Islet precursor cell (in vitro differentiated cells): ENCODE measurements around the gene TUNAR.

ENCODE experiments used
- DNase-seq: peaks from one replicate; pipeline ENCODE4 v3.0.0-alpha.2; 2018

TUNAR gene

DNA sequence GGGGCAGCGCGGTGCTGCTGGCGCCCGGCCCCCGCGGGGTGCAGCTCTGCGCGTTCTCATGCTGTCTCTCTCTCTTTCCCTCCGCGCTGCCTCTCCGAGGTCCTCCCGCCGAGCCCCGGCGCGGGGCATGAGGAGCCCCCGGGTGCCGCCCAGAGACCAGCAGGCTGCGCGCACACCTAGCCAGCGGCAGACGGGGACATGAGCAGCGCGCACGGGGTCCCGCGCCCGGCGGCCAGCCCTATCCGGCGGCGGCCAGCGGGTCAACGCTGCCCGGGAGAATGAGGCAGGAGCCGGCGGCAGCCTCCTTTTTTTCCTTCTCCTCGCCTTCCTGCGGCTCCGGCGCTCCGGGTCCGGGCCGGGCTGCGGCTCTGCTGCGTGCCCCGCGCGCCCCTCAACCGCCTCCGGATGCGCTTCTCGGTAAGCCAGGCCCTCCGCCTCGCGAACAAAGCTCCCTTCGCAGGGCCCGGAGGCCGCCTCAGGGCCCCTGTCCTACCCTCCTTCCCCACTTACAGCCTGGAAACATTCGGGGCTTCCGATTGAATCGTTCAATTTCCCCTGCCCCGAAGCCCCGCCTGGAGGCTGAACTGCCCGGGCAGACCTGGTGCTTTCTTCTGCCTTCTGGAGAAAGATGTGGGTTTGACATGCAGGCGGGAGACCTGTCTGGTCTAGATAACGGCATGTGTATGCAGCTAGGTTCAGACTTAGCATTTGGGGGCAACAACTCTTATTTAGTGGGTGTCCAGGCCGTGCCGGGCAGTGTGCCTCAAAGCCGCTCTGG, at the start of gene TUNAR:
TSS of gene TUNAR (plus strand) at position 72 of the 778 bp plus-strand sequence.
- no peak for DNase-seq

DNA sequence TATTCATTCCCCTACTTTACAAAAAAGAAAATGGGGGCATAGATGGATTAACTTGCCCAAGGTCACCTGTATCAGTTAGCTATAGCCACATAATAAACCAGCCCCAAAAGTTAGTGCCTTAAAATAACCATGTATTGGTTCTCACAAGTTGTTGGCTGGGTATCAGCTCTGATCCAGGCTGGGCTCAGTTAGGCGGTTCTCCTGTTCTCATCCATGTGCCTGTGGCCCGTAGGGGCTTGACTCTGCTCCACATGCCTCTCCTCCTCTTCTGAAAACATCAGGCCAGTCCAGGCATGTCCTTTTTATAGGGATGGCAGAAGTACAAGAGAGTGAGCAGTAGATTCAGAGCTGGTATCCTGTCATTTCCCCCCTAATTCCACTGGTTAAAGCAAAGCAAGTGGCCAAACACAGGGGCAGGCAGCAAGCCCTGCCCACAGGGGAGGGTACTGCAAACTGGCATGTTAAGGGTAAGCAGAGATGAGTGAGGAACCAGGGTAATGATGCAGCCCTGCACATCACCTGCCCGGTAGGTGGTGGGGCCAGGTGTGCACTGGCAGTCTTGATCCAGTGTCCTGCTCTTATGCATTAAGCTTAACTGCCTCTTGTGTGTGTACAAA, 47.9 kb upstream of the TUNAR start:
- peak; percentile 19 for DNase-seq

DNA sequence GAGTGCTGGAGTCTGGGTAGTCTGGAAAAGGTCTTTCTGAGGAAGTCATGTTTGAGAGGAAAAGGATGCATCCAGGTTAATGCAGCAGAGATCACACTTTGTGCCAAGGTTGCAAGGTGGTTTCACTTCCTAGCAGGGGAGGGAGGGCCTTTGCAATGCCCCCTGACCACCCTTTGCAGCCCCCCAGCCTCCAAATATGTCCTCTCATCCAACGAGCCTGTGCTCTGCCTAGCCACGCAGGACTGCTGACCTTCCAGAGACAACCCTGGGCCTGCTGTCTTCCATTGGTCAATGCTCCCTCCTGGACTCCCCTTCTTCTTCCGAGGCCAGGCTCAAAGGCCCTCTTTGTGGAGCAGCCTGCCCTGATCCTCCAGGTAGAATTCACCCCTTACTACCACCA, 47.3 kb upstream of the TUNAR start:
- peak; percentile 43 for DNase-seq

DNA sequence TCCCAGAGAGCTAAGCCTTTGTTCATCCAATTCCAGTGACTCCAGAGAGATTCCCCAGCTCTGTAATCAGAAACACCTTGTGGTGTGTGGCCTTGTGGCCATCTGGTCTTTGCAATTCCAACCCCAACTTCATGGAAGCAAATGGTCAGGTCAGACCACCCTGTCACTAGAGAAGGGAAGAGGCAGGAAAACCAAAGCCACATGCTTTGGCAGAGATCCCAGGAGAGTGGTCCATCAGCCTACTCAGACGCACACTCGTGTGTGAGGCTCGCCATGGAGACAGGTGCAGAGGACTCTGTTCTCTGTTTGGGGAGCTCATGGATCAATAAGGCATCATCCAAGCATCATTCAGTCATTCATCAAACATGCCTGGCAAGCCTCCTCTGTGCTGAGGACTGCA, 46.2 kb upstream of the TUNAR start:
- DNase-seq, result peak; percentile 35

DNA sequence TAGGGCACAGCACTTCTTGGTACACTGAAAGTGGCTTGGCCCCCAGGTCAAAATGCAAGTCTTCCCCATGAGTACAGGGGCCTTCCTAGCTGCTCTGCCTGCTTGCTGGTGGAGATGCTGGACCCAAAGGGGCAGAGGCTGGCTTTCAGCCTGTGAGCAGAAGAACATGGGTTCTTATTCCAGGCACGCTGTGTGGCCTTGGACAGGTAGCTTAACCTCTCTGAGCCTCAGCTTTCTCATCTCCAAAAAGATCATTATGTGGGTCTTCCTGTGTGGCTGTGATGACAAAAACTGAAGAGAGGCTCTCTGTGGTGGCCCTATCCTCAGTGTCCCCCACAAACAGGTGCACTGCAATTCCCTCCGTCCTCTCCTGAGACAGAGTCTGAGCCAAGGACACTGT, 45.6 kb upstream of the TUNAR start:
- no peak for DNase-seq

DNA sequence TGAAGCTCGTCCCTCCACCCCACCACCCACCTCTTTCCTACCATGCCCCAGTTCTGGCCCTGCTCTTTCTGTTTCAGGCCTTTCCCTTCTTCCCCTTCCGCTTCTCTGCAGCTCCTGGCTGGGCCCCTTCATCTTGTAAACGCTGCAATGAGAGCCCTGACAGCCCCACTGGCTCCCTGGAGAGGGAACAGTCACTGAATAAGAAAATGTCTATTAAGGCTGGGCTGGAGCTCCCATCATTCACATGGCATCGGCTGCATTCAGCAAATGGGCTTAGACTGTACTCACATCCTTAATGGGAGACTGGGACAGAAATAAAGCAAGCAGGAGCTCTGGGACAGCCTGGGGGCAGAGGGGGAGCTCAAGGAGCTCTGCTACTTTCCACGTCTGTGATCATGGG, 45.2 kb upstream of the TUNAR start:
- peak; percentile 41 for DNase-seq

DNA sequence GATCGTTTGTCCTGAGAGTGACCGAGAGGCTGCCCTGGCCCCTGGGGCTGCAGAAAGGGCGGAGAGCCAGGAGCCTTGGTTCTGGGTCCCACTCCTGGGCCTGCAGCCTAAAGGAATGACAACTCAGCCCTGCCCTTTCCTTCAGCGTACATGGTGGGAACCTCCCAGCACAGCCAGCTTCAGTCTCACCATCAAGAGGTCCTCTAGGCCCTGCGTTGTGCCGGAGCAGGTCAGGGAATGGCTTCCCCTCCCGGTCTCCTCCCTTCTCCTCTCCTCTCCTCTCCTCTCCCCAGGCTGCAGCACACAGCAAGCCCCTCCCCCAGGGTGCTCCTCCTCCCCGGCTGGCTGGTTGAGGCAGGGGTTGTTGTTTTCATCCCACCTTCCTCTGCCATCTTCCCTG, 44.6 kb upstream of the TUNAR start:
- peak; percentile 53 for DNase-seq

DNA sequence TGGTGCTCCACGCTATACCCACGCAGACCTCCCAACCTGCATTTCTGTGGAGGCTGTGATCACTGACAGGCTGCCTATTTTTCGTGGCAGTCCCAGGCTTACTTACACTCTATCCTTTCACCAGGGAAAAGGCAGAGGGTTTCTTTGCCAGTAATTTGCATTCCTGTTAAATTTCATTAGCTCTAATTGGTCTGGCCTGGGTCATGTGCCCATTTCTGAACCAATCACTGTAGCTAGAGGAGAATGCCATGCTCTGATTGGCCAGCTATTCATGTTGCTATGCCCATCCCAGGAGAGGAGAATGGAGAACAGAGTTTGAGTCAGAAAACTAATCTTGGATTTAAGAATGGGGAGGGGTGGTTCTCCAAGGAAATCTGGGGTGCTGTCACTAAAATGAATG, 43.2 kb upstream of the TUNAR start:
- DNase-seq, result peak; percentile 13

DNA sequence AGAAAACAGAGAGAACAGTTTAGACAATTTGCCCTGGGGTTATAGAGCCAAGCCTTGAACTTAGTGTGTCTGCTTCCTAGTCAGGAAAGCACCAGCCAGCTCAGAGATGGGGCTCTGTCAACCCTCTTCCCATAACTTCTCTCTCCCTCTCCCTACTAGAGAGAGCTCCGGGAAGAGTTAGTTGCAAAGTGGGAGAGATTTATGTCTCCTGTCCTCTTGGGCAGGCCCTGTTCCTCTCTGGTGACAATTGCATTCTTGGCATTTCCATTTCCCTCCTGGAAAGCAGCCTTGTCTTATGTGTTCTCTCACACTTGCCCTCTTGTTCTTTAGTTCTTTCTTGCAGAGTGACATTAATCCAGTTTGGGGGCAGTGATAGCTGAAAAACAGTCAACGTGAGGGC, 42.1 kb upstream of the TUNAR start:
- peak; percentile 49 for DNase-seq

DNA sequence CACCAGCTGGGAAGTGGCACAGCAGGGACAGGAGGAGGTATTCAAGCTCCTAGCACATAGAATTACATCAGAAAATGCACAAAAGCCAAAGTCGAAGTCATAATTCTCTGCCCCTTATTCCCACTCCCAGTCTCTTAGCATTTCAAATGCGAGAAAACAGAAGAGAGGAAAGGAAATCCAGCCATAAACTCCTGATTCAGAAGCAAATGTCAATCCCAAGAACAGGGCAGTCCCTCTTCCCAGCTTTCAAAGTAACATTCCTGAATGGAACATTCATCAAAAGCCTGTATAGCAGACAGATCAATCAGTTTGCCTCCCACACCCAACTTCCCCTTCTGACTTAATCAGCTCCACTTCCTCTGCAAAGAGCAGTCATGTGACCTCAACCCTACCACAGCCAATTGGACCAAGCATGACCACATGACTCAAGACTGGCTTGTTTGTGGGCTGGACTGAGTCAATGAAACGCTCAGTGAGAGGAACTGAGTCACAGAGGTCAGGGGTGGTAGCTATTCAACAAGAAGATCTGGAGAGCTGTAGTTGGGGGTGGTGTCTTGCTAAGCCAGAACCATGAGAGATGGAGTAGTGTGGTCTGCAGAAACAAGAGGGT, 41.4 kb upstream of the TUNAR start:
- DNase-seq, result no peak

DNA sequence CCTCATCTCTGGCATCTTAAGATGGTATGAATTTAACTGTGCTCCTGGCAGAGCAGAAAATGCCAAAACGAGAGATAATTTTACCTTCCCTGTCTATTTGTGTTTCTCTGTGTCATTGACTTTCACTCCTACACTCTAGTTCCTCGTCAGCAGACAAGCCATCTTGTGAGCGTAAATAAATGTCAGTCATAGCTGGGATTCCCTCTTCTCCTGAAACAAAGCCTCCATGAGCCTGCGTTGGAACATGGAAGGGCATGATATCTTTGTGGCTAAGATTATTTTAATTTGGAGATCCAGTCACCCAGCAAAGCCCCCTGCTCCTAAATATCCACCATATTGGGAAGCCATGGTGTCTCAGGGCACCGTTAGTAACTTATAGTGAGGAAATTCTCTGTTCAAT, 37.8 kb upstream of the TUNAR start:
- DNase-seq, result peak; percentile 18

DNA sequence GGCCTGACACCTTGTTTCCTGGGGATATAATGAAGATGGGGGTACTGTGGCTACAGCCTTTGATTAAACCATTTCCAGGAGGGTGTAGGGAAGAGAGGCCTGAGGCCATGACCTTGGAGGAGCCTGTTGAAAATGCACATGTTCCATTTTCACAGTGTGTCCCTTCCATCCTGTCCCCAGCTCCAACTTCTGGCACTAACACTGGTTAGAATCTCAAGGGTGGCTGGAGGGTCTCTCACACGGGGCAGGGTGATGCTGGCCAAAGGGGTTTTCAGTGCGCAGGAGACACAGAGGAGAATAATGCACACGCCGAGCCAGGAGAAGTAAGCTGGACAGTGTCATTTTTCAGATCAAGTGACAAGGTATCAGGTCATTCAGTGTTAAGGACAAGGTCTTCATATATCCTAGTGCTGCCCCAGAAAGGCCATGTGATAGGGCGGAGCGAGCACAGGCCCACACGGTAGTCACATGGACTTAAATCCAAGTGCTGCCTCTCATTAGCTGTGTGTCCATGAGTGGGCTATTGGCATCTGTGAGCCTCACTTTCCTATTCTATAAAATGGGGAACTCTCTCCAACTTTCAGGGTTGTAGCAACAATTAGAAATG, 36.4 kb upstream of the TUNAR start:
- DNase-seq, result peak; percentile 28

DNA sequence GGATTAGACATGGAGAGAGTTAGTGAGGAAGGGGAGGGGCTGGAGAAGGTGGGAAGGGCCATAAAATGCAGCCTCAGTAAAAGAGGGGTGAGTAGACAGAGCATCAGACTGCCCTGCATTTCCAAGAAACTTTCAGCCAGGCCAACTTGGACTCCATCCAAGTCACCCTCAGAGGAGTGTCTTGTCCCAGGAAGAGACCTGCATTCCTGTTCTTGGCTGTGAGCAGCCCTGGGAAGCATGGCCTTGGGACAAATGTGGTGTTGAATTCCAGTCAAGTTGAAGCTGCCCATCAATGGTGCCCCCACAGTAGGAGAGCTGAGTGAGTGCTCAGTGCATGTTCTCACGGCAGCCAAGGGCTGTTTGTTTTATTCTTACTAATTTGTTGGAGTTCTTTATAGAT, 35.0 kb upstream of the TUNAR start:
- no peak for DNase-seq

DNA sequence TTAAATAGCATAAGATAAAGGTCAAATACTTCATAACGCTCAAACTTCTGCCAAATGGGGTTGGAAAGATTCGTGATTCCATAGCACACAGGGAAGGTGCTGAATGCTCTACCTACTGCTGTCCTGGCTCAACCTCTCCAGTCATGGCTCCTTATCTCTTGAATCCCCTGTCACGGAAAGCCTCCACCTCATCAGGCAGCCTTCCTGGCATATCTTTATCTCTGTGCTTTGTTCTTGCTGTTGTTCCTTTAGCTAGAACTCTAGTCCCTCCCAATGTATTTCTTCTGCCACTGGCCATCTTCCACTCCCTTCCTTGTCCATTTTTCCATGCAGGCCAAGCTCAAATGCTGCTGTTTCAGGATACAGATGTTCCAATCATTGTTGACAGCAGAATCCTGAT, 26.9 kb upstream of the TUNAR start:
- peak; percentile 27 for DNase-seq

DNA sequence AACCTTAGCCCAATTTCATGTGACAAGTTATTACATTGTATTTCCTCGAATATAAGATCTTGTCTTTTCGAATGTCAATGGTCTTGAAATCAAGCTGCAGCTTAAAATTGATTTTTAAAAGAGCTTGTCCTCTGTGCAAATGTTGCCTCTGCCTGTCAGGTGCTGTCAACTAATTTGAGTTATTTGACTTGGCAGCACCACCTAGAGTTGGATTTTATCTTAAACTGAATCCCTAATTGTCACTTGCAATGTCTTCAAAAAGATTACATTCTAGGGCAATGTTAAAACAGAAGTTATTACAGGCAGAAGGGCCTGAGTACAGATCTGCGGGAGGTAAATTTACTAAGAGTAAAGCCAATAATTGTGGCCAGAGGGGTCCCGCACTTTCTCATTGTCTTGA, 26.2 kb upstream of the TUNAR start:
- DNase-seq, result no peak

DNA sequence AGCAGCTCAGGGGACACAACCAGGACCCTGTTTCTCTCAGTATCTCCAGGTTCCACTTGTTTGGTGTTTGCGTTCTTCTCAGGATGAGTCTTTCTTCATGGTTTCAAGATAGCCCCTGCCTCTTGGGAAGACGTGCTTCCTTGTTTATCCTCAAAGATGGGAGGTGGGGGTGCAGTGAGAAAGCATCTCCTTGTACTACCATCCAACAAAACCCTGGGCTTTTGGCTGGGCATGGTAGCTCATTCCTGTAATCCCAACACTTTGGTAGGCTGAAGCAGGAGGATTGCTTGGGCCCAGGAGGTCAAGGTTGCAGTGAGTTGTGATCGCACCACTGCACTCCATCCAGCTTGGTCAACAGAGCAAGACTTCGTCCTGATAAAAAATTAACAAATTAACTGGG, 21.0 kb upstream of the TUNAR start:
- DNase-seq, result peak; percentile 8

DNA sequence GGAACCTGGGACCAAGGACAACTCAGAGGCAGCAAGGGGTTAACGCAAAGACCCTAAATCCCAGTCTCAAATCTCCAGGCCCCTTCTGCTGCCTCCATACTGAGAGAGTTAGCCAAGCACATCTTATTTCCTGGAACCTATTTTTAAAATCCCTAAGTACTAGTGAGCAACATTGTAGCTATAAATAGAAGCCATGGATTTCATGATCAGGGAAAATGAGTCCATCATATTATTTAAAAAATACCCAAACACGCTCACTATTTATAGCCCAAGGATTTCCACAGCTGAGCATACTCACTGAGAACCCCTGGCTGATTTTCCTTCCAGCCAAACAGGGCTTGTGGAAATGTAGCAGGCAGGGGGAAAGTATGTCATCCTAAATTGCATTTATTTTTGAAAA, 19.4 kb upstream of the TUNAR start:
- DNase-seq, result no peak

DNA sequence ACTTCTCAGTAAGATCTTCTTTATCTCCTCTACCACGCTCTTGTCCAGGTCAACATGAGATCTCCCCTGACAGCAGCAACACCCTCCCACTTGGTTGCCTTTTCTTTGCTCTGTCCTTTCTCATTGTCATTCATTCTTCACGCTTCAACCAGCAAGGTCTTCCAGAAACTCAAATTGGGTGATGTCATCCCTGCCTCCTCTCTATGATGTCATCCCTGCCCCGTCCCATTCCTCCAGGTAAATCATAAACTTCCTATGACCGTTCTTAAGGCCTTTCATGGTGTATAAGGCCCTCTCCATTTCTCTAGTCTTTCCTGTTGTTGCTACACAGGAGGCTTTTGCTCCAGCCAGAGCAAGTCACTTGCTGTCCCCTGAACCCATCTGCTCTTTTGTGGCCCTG, 17.7 kb upstream of the TUNAR start:
- no peak for DNase-seq

DNA sequence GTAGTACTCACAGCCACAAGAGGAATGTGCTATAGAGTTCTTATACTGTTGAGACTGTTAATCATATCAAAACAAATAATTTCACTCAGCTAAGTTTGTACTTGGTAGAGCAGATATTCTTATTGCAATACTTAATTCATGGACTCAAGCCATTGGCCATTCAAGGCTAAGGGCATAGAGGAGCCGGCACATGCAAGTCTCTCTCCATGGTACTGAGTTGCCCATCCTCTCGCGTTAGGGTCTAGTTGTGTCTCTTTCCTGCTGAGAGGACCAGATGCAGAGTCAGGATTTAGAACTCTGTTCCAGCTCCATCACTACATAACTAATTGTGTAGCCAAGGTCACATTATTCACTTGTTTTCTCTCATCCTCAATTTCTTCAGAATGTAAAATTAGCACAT, 14.4 kb upstream of the TUNAR start:
- DNase-seq, result peak; percentile 64

DNA sequence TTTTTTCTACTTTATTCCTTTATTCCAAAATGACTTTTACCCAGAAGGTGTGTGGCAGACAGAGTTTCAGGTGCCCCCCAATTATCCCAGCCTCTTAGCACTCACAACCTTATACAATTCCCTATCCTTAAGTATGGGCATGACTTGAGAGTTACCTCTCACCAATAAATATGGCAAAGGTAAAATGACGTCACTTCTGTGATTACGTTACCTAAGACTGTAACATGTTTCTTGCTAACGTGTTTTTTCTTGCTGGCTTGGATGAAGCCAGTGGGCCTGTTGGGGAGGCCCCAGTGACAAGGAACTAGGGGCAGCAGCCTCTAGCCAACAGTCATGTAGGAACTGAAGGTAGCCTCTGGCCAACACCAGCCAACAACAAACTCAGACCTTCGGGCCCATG, 13.3 kb upstream of the TUNAR start:
- DNase-seq, result no peak

DNA sequence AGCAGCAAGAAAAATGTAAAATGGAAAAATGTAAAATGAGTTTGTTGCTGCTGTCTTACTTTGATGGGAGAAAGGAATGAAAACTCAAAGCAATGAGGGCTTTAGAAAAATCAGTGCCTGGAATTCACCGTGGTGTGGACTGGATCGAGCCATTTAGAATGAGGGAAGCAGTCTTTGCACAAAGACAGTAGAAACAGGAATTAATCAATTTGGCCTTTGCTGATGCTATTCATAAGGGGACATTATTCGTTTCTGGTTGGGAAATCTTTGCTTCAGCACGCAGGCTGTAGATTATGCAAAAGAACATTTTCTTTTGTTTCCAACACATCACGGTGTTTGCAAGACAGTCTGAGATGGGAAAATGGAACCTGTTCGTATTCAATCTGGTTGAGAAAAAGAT, 6.9 kb upstream of the TUNAR start:
- no peak for DNase-seq

DNA sequence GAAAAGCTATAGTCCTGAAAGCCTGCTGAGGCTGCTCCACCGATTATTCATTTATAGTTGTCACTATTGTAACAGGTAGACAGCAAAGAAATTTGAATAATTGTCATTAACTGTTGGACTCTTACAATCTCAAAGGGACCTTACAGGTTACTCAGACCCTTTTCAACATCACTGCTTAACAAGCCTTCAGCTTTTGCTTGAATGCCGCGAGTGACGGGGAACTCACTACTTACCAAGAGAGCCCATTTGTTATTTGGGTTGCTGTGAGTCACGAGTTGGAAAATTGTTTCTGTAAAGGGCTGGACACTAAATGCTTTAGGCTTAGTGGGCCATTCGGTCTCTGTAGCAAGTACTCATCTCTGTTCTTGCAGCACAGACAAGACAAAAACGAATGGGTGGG, 5.9 kb upstream of the TUNAR start:
- no peak for DNase-seq

DNA sequence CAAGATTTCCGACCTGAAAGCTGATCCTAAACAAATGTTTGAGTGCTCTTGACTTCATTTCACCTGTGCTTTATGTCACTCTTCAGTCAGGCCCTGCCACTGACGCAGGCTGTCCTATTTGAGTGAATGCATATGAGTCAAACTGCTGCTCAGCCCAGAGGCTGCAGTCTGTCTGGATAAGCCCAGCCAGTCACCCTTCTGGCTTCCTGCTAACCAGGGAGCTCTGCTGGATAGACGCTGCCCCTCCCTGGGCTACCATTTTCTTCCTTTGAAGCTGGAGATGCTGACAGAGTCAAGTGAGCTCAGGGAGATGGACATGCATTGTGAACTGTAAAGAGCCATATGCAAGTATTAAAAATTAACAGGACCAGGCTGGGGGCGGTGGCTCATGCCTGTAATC, 5.1 kb upstream of the TUNAR start:
- DNase-seq, result peak; percentile 66

DNA sequence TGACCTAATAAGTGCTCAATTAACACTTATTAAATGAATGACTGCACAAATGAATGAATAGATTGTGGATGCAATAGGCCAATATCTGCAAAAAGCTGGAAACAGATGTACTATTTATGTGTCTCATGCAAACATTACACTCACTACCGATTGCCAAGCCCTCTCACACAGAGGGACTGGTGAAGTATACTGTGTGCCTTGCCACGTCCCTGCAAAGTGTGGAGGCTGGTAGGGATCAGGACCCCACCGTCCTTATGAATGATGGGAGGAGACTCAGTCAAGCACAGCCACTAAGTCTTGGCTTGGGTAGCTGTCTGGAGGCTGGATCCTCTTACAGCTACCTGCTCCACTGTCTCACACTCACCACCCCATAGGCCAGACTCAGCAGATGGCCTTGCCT, 3.9 kb upstream of the TUNAR start:
- DNase-seq, result no peak
